OCI-LY3 (cell line): ENCODE data around the gene KDSR.
A peak's percentile ranks its signal among the peaks of the same experiment; 100 is the strongest.

Experiments used
- H2AFZ ChIP-seq: fragments of 200-600, 300-600 bp; shearing (Covaris generic); 2 replicates; pipeline ENCODE4 v1.6.0; 2014; ENCODE audit warnings: antibody characterized with exemption, low read depth, low read length
- H3K27ac ChIP-seq: fragments of 200-600, 300-600 bp; sonication (generic); 2 replicates; pipeline ENCODE4 v1.5.1; 2014; ENCODE audit warnings: mild to moderate bottlenecking, low read length, moderate library complexity, mixed read lengths
- H3K27me3 ChIP-seq: fragments of 200-600, 300-600 bp; sonication (generic); 2 replicates; pipeline ENCODE4 v1.6.1; 2014; ENCODE audit warnings: low read depth, low read length, mixed read lengths
- H3K36me3 ChIP-seq: fragments of 200-600, 300-600 bp; sonication (generic); replicated peaks from 2 replicates; pipeline ENCODE3; 2014; ENCODE audit warnings: low read depth, low read length, mixed read lengths
- H3K4me1 ChIP-seq: fragments of 300-600, 200-600 bp; sonication (generic); 2 replicates; pipeline ENCODE4 v1.6.1; 2014; ENCODE audit warnings: low read length, mixed read lengths
- H3K4me2 ChIP-seq: fragments of 200-600, 300-600 bp; sonication (generic); 2 replicates; pipeline ENCODE4 v1.6.1; 2014; ENCODE audit warnings: low read length, mixed read lengths
- H3K4me3 ChIP-seq: fragments of 300-600, 200-600 bp; sonication (generic); 2 replicates; pipeline ENCODE4 v1.5.1; 2014; ENCODE audit warnings: antibody characterized with exemption, mild to moderate bottlenecking, low read length, moderate library complexity
- H3K79me2 ChIP-seq: fragments of 300-600, 200-600 bp; shearing (Covaris generic); 2 replicates; pipeline ENCODE4 v1.6.1; 2014; ENCODE audit warnings: mild to moderate bottlenecking, low read length, mixed read lengths
- H3K9ac ChIP-seq: fragments of 300-600, 200-600 bp; shearing (Covaris generic); 2 replicates; pipeline ENCODE4 v1.6.0; 2014; ENCODE audit warnings: mild to moderate bottlenecking, low read length, moderate library complexity
- H3K9me3 ChIP-seq: fragments of 200-600, 300-600 bp; shearing (Covaris generic); 2 replicates; pipeline ENCODE4 v1.6.1; 2014; ENCODE audit warnings: low read length, mixed read lengths; ENCODE audit not compliant: insufficient read depth
- H4K20me1 ChIP-seq: fragments of 200-600, 300-600 bp; sonication (generic); 2 replicates; pipeline ENCODE4 v1.6.1; 2016; ENCODE audit warnings: low read length, mixed read lengths; ENCODE audit not compliant: insufficient read depth
- CTCF ChIP-seq: fragments of 200-600, 300-600 bp; sonication (generic); IDR thresholded peaks from 2 replicates; pipeline ENCODE4 v1.5.1; 2014; ENCODE audit warnings: antibody characterized with exemption, low read length, low read depth
- EZH2phosphoT487 ChIP-seq: fragments of 200-600 bp; shearing (Covaris generic); IDR thresholded peaks from 2 replicates; pipeline ENCODE4 v1.6.1; 2018; ENCODE audit warnings: antibody characterized with exemption, mixed run types, low read depth

Gene KDSR

GRCh38 chr18:63293935-63294334 is 73.1 kb downstream of the KDSR start:
- Histone ChIP-seq H3K4me3 (peak overlapping the region; percentile 57), H3K79me2 (peaks cover 98% of the 10 kb centered on the region), H2AFZ (no peak overlapping the region), H4K20me1 (peaks cover 51% of the 10 kb centered on the region), H3K9me3 (no peaks in the 10 kb centered on the region), H3K27me3 (no peaks in the 10 kb centered on the region), H3K27ac (peak overlapping the region; percentile 91), H3K36me3 (peaks cover 77% of the 10 kb centered on the region), H3K4me2 (peak overlapping the region; percentile 73), H3K4me1 (peaks cover 73% of the 10 kb centered on the region), H3K9ac (peak overlapping the region; percentile 68)
- TF ChIP-seq EZH2phosphoT487 (no peak), CTCF (no peak)

DNA sequence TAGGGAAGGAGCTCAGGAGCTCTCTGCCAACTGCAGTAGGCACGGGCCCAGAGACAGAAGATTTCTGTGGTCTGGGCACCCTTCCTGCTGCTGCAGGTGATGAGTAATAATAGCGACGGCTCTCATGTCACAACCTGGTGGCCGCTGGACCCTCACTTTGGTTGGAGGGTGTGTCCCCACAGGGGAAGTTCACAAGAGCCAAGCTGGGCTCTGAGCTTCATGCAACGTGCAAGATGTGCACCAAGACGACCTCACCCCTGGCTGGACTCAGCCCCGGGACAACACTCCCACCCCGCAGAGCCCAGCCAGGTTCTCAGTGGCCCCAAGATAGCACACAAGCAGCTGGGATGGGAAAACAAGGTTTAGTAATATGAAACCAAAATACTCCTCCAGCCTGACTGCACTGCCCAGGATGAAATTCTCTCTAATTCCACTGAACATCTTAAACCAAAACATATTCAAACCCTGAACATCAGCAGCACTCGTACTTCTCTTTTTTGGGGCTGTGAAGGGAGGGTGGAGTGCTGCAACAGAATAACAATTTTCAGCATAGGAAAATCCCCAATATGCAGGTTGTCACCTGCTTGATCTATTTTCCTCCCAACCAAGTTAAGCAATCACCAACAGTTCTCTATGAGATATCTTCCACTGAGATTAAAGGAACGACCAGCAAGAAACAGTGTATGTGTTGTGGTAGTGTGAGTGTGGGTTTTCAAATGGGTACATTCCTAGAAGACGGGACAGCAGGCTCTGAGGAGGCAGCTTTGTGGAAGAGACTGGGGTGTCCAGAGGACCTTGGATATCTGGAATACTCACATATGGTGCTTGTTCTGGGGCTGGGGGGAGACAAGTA is 73.9 kb downstream of the KDSR start:
- H3K36me3 ChIP-seq = peaks cover 76% of the 10 kb centered on the region
- H3K9ac ChIP-seq = peak overlapping the region; percentile 68
- H3K4me2 ChIP-seq = peak overlapping the region; percentile 73
- peaks cover 50% of the 10 kb centered on the region for H4K20me1 ChIP-seq
- peaks cover 98% of the 10 kb centered on the region for H3K79me2 ChIP-seq
- H3K9me3 ChIP-seq = no peaks in the 10 kb centered on the region
- peak overlapping the region; percentile 57 for H3K4me3 ChIP-seq
- H3K27ac ChIP-seq = peak overlapping the region; percentile 91
- no peaks in the 10 kb centered on the region for H3K27me3 ChIP-seq
- TF ChIP-seq CTCF = no peak
- TF ChIP-seq EZH2phosphoT487 = no peak
- no peak overlapping the region for H2AFZ ChIP-seq
- H3K4me1 ChIP-seq = peaks cover 81% of the 10 kb centered on the region

DNA sequence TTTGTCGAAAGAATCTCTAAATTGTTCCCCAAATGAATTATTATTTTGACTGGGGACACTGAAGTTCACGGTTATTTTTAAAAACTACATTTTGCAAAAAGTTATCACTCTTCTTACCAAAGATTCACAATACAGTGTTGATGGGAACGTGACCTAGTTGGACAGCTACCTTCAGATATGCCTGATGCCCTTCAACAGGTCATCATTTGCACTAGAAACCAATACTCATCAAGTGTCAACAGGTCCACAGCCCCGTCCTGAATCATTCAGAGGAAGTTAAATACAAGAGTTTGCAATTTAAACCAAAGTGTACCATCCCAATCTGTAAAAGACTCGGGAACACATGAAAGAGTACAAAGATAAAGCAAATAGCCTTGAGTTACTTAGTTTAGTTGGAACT is 75.7 kb downstream of the KDSR start:
- Histone ChIP-seq H3K27ac (peak overlapping the region; percentile 91), H3K9ac (peak overlapping the region; percentile 62; the same call in 1 of the 2 replicates)
- no peak for TF ChIP-seq CTCF
- no peak for TF ChIP-seq EZH2phosphoT487

DNA sequence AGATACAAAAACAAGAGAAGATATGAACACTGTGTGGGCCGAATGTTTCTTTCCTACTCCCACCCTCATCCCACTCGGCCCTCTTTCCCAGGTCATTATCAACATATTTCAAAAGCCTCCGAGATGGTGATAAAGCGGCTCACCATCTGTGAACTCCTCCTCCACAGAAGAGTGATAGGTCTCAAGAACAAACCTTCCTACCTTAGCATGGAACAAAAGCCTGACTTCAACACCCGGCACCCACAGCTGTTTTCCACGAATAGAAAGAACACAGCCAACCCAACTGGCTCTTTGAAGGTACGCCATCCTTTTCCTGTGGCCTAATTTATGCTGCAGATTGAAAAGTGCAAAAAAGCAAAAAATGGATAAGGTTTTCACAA is 76.2 kb downstream of the KDSR start:
- Histone ChIP-seq H3K4me1 (peaks cover 95% of the 10 kb centered on the region), H2AFZ (no peak overlapping the region), H4K20me1 (peaks cover 51% of the 10 kb centered on the region), H3K9me3 (no peaks in the 10 kb centered on the region), H3K79me2 (peaks cover 98% of the 10 kb centered on the region), H3K27me3 (no peaks in the 10 kb centered on the region), H3K4me2 (no peak overlapping the region), H3K36me3 (peaks cover 72% of the 10 kb centered on the region), H3K9ac (no peak overlapping the region), H3K27ac (peak overlapping the region; percentile 91; the same call in 1 of the 2 replicates), H3K4me3 (no peak overlapping the region)
- TF ChIP-seq EZH2phosphoT487 (no peak), CTCF (no peak)

More for the DNA sequence above, 75.7 kb downstream of the KDSR start:
- Histone ChIP-seq H3K4me3 (peak overlapping the region; percentile 57; the same call in 1 of the 2 replicates), H3K79me2 (peaks cover 98% of the 10 kb centered on the region), H2AFZ (no peak overlapping the region), H3K9me3 (no peaks in the 10 kb centered on the region), H3K4me1 (peaks cover 95% of the 10 kb centered on the region), H3K4me2 (peak overlapping the region; percentile 73), H3K36me3 (peaks cover 73% of the 10 kb centered on the region), H3K27me3 (no peaks in the 10 kb centered on the region), H4K20me1 (peaks cover 51% of the 10 kb centered on the region)
